Lung microvascular endothelial cell (primary cell): Measurements from ENCODE around the gene TAS1R1. TPM values are rescaled to one million over a fixed set of nuclear protein-coding genes. Genes with fewer than 3 reads are reported as not detected.

Experiments used
- DNase-seq, 2 donors: peaks; one replicate each; pipeline versions ENCODE4 v3.0.0 to v3.0.0-alpha.2; 2010; ENCODE audit warnings: low read depth in 2 of 2
- total RNA-seq: library from RNA; depleted of rRNA; stranded (reverse); fragments of >200 nt; gene quantifications from 2 replicates; pipeline ENCODE4 v1.2.1, GENCODE V29; 2014

Gene TAS1R1
- total RNA-seq, 1 donor from 2014 or later, result not detected

GRCh38 chr1:6602669-6603237 is 47.6 kb downstream of the TAS1R1 start, which contains the start of gene KLHL21:
Gene KLHL21 (minus strand): TSS chr1:6602869. CDS start chr1:6602817, 52 bp downstream.
- DNase-seq, result peak; percentile 91 to 93

DNA sequence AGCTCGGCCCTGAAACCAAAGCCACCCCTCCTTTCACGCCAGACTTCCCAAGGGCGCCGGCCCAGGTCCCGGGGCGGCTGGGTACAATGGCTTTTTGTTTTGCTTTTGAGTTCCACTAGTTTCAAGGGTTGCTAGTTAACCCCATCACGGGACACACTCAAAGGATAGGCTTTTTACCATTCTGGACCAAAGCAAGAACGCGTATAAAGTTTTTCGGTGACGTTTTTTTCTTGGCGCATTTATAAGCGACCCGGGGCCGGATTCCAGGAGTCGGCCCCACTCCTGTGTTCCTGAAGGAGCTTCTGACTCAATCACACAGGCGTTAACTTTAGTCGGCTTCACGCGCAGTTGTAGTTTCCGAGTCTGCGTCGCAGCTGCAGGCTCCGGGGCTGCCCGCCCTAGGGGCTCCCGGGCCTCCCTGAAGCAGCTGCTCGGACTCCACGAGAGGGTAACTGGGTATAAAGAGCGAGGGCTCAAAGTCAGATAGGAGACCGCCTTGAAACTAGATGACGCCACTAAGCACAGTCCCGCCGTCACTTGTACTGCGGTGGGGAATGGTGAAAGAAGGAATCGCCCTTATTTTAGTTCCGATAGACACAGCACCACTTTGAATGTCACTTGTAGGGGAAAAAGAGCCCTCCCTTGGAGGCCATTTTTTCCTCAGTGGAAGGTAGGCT is 48.3 kb downstream of the TAS1R1 start:
- DNase-seq, result peak; percentile 64 to 81

DNA sequence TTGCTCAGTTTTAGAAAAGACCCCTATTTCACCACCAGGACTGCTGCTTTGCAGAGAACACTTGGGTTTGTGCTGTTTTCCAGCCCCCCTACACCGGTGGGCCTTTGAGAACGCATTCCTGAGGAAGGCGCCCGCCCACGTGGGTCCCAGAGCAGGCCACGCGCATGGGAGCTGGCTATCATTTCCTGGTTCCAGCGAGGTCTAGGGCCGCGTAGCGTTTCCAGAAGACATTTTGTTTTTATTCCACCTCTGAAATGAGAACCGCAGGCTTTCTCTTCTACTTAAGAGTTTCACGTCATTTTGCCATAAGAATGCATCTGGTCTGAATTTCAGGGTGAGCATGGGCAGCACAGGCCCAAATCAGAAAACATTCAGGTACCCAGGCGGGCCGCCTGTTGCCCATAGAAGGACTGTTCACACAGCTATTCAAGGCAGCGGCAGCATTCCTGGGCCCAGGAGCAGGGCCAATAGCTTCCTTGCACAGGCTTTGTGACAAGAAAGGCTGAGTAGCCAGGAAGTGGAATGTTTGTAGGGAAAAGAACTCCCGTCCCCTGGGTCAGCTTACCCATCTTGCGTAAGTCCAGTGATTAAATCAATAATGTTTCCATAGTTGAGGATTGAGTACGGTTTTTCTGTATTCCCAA is 48.9 kb downstream of the TAS1R1 start:
- DNase-seq, result peak; percentile 82 to 87

- DNase-seq, result peak; percentile 60 to 67
Observed at GRCh38 chr1:6612641-6613360, 57.7 kb downstream of the TAS1R1 start.

GRCh38 chr1:6613361-6614018 is 58.4 kb downstream of the TAS1R1 start, which contains the start of gene PHF13:
Gene PHF13 (plus strand): TSS chr1:6613731. CDS start chr1:6614067, 336 bp downstream.
- DNase-seq, result peak; percentile 100

DNA sequence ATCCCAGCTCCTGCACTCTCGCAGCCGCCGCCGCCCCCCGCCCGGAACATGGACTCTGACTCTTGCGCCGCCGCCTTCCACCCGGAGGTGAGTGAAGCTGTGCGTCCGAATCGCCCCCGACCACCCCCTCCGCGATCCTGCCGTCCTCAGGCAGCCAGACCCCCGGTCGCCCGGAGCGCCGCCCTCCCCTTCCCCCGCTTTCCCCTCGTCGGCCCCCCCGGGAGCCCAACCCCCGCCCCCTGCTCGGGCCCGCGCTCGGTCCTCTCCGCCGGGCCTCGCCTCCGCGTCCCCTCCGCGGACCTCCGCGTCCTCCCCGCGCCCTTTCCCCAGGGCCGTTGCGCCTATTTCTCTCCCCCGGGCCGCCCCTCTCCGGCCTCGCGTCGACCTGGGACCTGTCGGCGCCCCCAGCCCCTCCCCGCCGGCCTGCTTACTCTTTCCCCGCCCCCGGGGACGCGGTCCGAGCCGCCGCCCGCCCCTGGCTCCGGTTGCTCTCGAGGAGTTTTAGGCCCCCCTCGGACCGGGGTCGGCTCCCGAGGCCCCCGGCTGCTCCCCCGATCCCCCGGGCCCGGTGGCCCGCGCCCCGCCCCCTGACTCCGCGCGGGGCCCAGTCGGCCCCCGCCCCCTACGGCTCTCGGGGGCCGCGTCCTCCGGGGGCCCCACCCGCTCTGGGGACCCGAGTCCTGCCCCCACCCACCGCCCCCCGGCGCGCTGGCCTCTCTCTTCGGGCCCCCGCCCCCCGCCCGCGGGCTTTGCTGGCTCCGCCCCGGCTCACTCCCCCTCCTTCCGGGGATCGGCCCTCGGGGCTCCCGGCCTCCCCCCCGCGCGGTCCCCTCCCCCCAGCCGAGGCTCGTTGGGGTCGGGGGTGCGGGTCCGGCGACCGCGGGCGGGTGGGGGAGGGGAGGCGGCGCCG is 59.2 kb downstream of the TAS1R1 start:
- DNase-seq, result no peak

- no peak for DNase-seq
Observed at GRCh38 chr1:6614929-6615785, 60.0 kb downstream of the TAS1R1 start.

GRCh38 chr1:6619045-6619444 is 63.9 kb downstream of the TAS1R1 start:
- DNase-seq, result no peak

GRCh38 chr1:6621429-6622391 is 66.6 kb downstream of the TAS1R1 start:
- no peak for DNase-seq

GRCh38 chr1:6622396-6623152 is 67.5 kb downstream of the TAS1R1 start:
- DNase-seq, result no peak

DNA sequence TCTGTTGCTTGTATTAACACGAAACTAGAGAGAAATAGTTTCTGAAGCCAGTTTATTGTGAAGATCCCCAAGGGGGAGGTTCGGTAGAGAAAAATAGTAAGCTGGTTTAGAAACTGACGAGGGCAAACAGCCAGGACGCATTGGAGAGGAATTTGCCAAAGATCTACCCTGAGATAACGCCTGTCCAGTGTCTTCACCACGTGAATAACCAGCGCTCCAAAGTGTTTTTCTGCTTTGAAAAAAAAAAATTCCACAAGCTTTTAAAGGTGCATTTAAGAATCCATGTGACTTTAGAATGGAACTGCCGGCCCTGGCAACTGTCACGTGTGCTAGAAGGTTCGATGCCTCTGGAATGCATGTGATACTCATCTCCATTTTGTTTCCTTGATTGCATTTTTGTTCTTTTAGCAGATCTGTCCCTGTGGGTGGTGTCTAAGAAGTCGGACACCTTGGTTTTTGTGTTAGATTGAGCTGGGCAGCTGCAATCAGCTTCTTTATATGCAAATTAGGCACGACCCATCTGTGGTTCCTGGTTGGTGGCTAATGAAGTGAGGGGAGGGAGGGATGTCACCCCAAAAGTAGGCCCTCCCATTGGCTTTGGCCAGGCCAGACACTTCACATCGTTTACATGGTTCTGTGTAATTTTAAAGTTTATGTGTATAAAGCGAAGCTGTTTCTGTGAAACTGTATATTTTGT is 68.3 kb downstream of the TAS1R1 start:
- DNase-seq, result no peak

DNA sequence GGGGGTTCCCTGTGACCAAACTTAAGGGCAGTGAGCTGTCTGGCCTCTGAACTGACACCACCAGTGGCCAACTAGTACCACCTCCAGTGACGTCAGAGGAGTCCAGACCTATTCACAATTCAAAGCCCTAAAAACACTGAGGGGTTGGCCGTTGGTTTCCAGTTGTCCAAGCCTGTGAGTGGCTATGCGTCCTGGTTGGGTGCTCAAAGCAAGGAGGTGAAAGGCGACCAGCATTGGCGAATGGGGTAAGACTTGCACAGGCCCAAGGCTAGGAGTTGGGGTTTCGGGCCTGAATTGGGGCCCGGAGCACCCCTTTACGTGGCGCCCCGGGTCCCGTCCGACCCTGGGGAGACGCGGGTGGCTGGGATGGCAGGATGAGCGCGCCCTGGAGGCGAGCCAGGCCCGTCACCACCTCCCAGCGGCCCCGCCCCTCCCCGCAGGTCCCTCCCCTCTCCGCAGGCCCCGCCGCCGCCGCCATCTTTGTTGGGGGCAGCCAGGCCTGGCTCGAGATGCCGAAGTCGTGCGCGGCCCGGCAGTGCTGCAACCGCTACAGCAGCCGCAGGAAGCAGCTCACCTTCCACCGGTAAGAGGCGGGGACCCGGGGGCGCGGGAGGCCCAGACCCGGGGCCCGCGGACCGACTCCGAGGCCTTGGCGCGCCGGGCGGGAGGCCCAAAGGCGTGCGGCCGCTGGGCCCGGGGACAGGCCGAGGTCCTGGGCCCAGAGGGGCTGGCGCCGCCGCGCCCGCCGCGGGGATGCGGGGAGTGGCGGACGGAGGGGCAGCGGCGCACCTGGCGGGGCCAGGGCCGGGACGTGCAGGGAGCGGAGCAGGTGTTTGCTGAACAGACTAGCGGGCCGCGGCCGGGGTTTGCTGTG is 69.8 kb downstream of the TAS1R1 start, which contains the start of gene THAP3:
Gene THAP3, plus strand, starts transcription at position 159 of the 874 bp plus-strand sequence. Its CDS starts 351 bp downstream, at position 510.
- peak; percentile 87 to 91 for DNase-seq

DNA sequence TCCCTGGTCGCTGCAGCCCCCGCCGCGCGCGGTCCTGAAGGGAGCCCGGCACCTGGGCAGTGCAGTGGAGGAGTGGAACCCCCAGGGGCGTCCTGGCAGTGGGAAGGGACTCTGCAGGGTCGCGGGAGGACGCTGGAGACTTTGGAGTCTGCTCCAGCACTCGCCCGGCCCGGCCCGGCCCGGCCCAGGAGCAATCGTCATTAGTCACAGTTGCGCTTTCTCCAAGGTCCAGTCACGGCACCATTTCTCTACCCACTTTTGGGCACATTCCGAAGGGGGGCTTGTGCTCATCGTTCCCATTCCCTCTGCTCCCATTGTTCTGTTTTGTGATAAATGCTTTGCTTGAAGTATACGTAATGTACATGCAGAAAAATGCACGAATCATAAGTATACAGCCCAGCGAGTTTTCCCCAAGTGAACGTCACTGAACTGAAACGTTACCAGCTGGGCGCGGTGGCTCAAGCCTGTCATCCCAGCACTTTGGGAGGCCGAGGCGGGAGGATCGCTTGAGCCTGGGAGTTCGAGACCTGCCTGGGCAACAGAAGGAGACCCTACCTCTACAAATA is 70.6 kb downstream of the TAS1R1 start:
- peak; percentile 45 to 53 for DNase-seq

DNA sequence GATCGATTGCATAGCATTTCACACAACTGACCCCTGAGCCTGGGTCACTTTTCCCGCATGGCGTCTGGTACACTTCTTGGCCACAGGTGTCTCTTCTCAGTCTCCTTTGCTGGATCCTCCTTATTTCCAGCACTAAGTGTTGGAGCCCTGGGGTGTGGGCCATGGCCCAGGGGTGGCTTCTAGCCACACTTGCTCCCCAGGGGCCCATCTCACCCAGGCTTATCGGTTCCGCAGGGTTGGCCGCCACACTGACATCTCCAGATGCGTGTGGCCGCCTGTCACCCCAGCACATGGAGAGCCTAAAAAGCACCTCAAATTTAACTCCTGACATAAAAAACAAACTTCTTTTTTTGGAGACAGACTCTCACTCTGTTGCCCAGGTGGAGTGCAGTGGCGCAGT is 71.9 kb downstream of the TAS1R1 start:
- no peak for DNase-seq

GRCh38 chr1:6627841-6628545 is 72.9 kb downstream of the TAS1R1 start:
- no peak for DNase-seq
